Astrocyte of the spinal cord (primary cell): ENCODE data around the gene TIAM1.

Experiments used
- DNase-seq: peaks from one replicate; pipeline ENCODE4 v3.0.0; 2011; ENCODE audit warnings: low read depth, low spot score
- H3K4me3 ChIP-seq: 2 replicates; pipeline ENCODE4 v1.5.1; 2011; ENCODE audit warnings: low read depth, mild to moderate bottlenecking, low read length, moderate library complexity
- CTCF ChIP-seq: IDR thresholded peaks from 2 replicates; pipeline ENCODE4 v1.5.1; 2012; ENCODE audit warnings: low read depth, mild to moderate bottlenecking, low read length, inconsistent platforms
- in situ Hi-C: cut with HindIII; loops from 2 replicates; pipeline ENCODE4 v1.10.0; 2017; ENCODE audit warnings: low sequenced_read_pairs

The TIAM1 gene

GRCh38 chr21:31182231-31183140, 161.6 kb downstream of the TIAM1 start:
- no peak for DNase-seq

GRCh38 chr21:31181082-31181750, 162.8 kb downstream of the TIAM1 start:
- no peak for TF ChIP-seq CTCF
- in situ Hi-C loops: no loop called here
- H3K4me3 ChIP-seq: no peak overlapping the region
- no peak for DNase-seq

More at GRCh38 chr21:31182231-31183140, 161.6 kb downstream of the TIAM1 start:
- H3K4me3 ChIP-seq: no peak overlapping the region
- no peak for TF ChIP-seq CTCF
- in situ Hi-C loops: no loop called here

- in situ Hi-C loops: no loop called here
- no peak overlapping the region for H3K4me3 ChIP-seq
Observed at GRCh38 chr21:31180256-31181081, 163.6 kb downstream of the TIAM1 start.

GRCh38 chr21:31176725-31177124, 167.3 kb downstream of the TIAM1 start:
- in situ Hi-C loops: no loop called here
- no peak for TF ChIP-seq CTCF
- DNase-seq: peak; percentile 42
- H3K4me3 ChIP-seq: no peak overlapping the region

More at GRCh38 chr21:31180256-31181081, 163.6 kb downstream of the TIAM1 start:
- TF ChIP-seq CTCF: peak; percentile 64
- DNase-seq: peak; percentile 55

GRCh38 chr21:31176080-31176551, 167.9 kb downstream of the TIAM1 start:
- no peak overlapping the region for H3K4me3 ChIP-seq
- no peak for TF ChIP-seq CTCF
- no peak for DNase-seq
- in situ Hi-C loops: no loop called here

- in situ Hi-C loops: no loop called here
- no peak for TF ChIP-seq CTCF
- no peak overlapping the region for H3K4me3 ChIP-seq
- no peak for DNase-seq
Observed at GRCh38 chr21:31173881-31174555, 170.0 kb downstream of the TIAM1 start.
